HG02759 (cell line): Measurements from ENCODE around the gene LCE3E.
"Not testable (repeated sequence)": the region's sequence is repeated elsewhere in the genome, so short reads cannot be mapped to it uniquely, and the experiment has no call there.

Experiments
- ATAC-seq: cut with Tn5 transposase; IDR thresholded peaks from one replicate; pipeline ENCODE4 v1.9.1; 2021; ENCODE audit warnings: mild to moderate bottlenecking, moderate library complexity; ENCODE audit not compliant: unreplicated experiment

Gene LCE3E, protein sequence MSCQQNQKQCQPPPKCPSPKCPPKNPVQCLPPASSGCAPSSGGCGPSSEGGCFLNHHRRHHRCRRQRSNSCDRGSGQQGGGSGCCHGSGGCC

DNA sequence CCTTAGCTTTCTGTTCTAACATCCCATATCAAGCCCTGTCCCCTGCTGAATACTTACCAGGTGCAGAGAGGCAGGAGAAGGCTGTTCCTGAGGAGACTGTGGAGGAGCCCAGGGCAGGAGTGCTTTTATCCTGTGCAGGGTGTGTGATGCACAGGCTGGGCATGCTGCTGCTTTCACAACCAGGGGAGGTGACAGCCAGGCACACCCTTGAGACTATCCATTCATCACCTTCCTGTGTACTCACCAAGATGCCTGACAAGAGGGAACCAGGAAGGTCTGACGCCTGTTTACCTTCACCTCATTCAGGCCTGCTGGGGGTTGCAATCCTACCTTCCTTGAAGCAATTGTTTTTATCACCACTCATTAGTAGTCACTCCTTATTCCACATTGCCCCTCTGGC is at the start of gene LCE3E:
Gene LCE3E, minus strand, starts transcription at position 100 of the 400 bp plus-strand sequence. CDS start 572 bp downstream, outside the sequence.
- no peak for ATAC-seq

GRCh38 chr1:152613511-152613910 is 46.9 kb upstream of the LCE3E start, which contains the start of gene LCE3B:
Gene LCE3B (plus strand): TSS chr1:152613811. CDS start chr1:152613811, 0 bp downstream.
- ATAC-seq, result no peak

- no peak for ATAC-seq
These were observed 33.4 kb upstream of the LCE3E start, which contains the start of gene LCE3C for GRCh38 chr1:152599934-152600333. Gene LCE3C (plus strand): TSS chr1:152600234. CDS start chr1:152600732, 498 bp downstream.

GRCh38 chr1:152596986-152597385 is 30.4 kb upstream of the LCE3E start:
- ATAC-seq, result no peak

- ATAC-seq, result no peak
These were observed 19.0 kb upstream of the LCE3E start for GRCh38 chr1:152585586-152585985.

DNA sequence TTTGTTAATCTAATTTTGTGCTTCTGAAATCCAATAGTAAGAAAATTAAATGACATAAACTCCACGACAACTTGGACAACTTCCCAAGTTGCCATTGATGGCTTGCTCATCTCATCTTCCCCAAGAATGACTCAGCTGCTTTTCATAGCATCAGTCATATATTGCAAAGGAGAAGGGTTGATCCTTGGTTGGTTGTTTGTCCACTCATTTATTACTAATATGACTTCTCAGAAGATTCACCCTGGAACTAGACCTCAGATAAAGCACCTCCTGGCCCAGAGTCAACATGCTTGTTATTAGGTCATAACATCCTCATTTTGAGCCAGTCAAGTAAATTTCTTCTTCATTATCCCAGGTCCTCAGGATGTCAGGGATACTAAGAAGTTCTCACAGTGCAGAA is 16.1 kb upstream of the LCE3E start:
- ATAC-seq, result no peak

DNA sequence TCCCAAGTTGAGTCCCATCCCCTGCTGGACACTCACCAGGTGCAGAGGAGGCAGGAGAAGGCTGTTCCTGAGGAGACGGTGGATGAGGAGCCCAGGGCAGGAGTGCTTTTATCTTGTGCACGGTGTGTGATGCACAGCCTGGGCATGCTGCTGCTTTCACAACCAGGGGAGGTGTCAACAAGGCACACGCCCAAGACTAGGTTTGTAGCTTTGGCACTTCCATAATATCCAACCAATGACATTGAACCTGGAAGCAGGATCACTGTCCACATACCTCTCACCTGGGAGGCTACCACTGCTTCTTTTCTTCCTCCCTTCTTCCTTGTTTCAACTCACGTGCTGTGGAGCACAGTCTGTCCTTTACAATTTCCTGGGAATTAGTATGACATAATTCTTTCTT is 13.9 kb upstream of the LCE3E start, which contains the start of gene LCE3D:
Gene LCE3D, minus strand, starts transcription at position 84 of the 400 bp plus-strand sequence. CDS start 580 bp downstream, outside the sequence.
- ATAC-seq, result no peak

DNA sequence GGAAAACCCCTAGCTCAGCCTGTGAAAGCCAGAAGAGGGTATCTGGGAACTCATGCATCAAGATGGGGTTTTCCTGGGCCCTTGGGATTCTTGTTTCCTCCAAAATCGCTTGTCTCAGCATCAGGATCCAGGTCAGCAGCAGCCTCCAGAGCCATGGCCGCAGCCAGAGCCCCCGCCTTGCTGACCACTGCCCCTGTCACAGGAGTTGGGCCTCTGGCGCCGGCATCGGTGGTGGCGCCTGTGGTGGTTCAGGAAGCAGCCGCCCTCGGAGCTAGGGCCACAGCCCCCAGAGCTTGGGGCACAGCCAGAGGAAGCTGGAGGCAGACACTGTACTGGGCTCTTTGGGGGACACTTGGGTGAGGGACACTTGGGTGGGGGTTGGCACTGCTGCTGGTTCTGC is 12.9 kb upstream of the LCE3E start:
- ATAC-seq, result not testable (repeated sequence)

- no peak for ATAC-seq
These were observed 10.6 kb upstream of the LCE3E start for GRCh38 chr1:152577168-152577567.

DNA sequence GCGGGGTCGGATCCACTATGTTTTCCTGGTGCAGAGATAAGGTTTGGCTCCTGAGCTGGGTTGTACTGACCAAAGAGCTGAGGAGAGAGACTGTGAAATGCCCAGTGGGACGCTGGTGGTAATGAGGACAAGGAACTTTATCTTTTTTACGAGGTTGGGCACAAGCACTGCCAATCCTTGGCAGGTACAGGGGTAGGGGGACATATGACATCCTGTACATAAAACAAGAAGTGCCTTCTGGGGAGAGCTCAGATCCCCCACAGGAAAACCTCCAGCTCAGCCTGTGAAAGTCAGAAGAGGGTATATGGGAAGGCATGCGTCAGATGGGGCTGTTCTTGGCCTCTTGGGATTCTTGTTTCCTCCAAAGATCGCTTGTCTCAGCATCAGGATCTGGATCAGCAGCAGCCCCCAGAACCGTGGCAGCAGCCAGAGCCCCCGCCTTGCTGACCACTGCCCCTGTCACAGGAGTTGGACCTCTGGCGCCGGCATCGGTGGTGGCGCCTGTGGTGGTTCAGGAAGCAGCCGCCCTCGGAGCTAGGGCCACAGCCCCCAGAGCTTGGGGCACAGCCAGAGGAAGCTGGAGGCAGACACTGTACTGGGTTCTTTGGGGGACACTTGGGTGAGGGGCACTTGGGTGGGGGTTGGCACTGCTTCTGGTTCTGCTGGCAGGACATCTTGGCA is 905 bp downstream of the LCE3E start:
- ATAC-seq, result no peak

GRCh38 chr1:152565115-152565514 is 1.5 kb downstream of the LCE3E start:
- no peak for ATAC-seq

DNA sequence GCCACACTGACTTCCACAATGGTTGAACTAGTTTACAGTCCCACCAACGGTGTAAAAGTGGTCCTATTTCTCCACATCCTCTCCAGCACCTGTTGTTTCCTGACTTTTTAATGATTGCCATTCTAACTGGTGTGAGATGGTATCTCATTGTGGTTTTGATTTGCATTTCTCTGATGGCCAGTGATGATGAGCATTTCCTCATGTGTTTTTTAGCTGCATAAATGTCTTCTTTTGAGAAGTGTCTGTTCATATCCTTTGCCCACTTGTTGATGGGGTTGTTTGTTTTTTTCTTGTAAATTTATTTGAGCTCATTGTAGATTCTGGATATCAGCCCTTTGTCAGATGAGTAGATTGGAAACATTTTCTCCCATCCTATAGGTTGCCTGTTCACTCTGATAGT is 18.2 kb downstream of the LCE3E start:
- ATAC-seq, result not testable (repeated sequence)

GRCh38 chr1:152546704-152547103 is 19.9 kb downstream of the LCE3E start:
- no peak for ATAC-seq

DNA sequence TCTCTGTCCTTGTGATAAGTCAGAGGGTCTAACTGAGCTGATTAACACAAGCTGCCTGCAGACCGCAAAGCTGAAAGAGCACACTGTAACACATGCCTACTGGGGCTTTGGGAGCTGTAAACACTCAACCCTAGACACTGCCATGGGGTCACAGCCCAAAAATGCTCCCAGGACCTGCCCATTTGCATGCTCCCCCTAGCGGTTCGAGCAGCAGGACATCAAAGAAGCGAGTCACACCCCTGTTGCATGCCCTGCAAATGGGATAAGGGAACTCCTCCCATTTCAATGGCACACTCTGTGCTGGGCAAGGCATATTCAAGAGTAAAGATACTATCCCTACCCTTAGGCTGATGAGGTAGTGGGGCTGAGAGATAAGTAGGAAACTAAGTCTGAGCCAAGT is 22.8 kb downstream of the LCE3E start:
- no peak for ATAC-seq

DNA sequence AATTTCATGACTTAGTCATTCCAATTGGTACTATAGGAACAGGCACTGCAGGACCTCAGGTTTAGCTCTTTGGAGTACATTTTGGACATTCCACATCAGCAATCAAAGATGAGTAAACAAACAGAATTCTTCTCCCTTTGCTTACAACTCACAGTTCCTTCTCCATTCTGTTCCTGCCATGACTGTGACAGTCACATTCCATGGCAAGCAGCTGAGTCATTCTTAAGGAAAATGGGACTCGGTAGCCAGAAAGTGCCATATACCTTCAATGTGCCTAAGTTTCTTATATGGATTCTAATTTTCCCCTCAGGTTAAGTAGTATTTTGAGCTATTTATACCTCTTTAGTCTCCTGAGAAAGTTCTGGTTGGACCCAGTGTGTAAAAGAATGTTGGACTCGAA is 26.7 kb downstream of the LCE3E start:
- no peak for ATAC-seq

DNA sequence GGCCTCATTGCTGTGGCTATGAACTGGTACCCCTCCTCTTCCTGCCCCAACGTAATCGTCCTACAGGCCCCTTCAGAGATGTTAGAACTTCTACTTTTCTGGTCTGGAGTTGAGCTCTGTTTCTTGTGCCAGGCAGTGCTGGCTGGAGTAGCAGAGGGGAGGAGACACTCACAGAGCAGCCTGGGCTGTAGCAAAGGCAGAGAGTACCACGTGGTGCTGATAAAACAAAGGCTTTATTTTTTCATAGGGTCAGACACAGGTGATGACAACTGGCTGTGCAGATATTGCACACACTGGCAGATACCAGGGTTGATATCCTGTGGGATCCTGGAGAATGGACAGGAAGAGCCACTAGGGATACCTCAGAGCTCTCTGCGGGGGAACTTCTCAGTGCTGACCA is 29.1 kb downstream of the LCE3E start:
- no peak for ATAC-seq

GRCh38 chr1:152535774-152536173 is 30.8 kb downstream of the LCE3E start:
- ATAC-seq, result no peak

DNA sequence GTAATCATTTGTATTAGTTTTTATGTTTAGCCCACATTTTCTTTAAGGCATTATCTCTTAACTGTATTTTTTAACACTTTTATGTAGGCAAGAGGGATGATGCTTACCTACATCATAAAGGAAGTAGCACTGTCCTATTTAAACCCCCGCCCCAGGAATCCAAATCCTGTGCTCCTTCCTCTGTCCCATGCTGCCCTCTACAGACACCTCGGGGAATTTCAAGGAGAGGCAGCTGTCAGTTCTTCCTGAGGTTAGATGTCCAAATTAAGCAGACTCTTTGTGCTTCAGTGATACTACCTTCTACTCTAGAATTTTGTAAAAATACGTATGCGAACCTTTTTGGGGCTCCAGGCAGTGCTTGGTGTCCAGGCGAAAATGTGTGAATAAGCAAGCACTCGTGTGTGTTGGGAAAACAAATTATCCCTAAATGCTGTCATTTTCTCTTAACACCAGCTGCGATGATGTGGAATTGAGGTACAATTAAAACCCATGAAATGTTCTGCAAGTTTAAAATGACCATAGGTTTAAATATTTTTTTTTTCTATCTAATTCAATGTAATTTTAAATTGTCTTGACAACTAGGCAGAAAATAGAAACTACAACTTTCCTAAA is 33.1 kb downstream of the LCE3E start:
- no peak for ATAC-seq

GRCh38 chr1:152525080-152525641 is 41.4 kb downstream of the LCE3E start:
- ATAC-seq, result no peak

DNA sequence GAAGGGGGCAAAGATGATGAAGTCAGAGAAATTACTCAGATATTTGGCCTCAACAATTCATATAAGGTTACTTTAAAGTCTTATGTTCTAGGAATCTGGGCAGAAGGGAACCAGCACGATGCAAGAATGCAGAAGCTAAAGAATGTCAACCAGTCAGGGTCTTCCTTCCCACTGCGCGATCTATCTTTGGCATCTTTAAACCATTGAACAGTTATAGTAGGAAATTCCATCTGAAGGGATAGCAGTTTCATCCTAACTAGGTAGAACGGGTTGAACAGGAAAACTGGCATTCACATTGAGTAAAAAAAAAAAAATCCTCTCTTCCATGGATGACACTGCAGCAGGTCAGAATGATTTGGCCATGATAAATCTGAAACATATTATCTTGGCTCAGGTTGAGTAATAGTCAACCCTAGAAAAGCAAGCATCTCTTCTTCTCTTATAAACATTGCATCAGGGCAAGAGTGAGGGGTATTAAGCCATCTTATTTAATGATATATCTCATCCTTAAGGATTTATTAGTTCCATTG is 46.0 kb downstream of the LCE3E start:
- no peak for ATAC-seq

DNA sequence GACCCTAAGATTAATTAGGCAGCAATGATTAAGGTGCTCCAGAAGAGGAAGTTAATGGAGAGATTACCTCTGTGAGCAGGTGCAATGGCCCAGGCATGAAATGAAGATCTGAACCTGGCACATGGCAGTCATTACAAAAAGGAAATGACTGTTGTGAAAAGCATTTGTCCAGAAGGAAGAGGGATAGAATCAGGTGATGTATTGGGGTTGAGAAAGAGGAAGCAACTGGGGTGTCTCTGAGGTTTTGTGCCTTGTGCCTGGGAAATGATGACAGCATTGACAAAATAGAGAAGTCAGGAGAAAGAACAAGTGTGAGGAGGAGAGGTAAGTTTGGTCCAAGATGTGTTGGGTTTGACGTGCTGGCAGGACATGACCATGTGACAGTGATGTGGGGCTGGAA is 46.7 kb downstream of the LCE3E start:
- ATAC-seq, result no peak
